GM12892 (cell line): ENCODE measurements around the gene ANKRD63.

ENCODE experiments used
- DNase-seq: peaks from one replicate; pipeline ENCODE4 v3.0.0; 2011; ENCODE audit not compliant: insufficient read length
- FAIRE-seq: peaks from 2 replicates; lab custom pipeline; 2011; peaks lifted over from hg19 to GRCh38; lab: Jason Lieb, UNC
- POLR2A ChIP-seq: IDR thresholded peaks from 2 replicates; pipeline ENCODE4 v1.6.1; 2011; ENCODE audit warnings: low read depth, low read length, control low read depth
- POLR2AphosphoS5 ChIP-seq: IDR thresholded peaks from 2 replicates; pipeline ENCODE4 v1.6.1; 2011; ENCODE audit warnings: low read depth, low read length, control low read depth
- TAF1 ChIP-seq: IDR thresholded peaks from 2 replicates; pipeline ENCODE4 v1.6.1; 2011; ENCODE audit warnings: low read depth, mild to moderate bottlenecking, control low read depth, low read length, borderline replicate concordance

ANKRD63 gene

DNA sequence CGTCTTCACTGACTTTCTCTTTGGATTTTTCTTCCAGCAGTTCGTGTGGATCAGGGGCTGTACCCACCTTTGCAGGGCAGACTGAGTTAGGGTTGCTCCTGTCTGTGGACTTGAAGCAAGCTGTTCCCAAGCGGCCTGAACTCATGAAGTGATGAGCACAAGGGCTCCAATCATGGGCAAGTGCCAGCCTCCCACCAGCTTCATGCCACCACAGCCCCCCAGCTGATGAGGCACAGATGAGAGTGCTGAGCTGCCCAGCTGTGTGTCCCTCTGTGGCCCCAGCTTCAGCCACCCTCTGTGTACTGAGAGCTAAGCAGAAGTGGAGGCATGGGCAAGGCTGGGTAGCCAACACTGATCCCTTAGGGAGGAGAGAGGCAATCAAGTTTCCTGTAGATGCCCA, 28.1 kb upstream of the ANKRD63 start:
- TF ChIP-seq POLR2AphosphoS5 = no peak
- no peak for TF ChIP-seq POLR2A
- TF ChIP-seq TAF1 = no peak
- FAIRE-seq (no peak), DNase-seq (no peak)

DNA sequence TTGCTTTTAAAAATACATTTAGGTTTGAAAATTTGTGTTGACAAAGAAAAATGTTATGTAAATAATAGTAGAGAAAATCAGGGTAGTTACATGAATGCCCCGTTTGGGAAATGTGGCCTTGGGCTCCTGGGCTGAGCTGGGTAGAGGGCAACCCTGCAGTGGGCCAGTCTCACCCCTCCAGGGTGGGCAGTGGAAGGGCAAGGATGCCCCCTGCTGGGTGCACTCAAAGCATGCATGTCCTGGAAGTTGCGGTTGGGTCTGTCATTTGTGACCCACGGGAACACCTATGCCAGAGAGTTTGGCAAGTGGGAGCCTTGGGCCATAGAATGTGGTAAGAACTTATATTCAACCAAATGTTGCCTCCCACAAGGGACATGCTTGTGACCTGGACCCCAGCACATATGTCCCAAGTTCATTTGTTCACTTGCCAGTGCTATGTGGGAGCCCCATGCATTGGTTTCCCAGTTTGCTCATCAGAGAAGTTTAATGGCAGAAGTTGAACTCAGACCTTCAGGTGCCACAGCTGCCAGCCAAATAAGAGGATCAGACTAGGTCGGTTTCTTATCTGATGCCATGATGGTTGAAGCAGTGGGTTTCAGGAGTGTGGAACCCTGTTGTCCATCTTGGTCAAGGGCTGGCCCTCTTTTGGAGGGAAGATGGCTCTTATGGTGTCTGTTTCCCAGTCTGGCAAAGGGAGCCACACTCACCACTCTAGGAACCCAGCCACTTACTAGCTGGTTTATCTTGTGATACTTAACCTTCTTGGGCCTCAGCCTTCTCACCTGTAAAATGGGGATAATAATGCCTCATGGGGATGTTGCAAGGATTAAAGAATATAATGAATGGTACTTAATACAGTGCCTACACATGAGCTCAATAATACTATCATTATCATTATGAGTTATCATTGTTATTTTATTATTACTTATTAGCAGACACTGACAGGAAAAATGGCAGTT, 27.4 kb upstream of the ANKRD63 start:
- no peak for TF ChIP-seq TAF1
- TF ChIP-seq POLR2A = no peak
- TF ChIP-seq POLR2AphosphoS5 = no peak
- FAIRE-seq = peak; percentile 92

DNA sequence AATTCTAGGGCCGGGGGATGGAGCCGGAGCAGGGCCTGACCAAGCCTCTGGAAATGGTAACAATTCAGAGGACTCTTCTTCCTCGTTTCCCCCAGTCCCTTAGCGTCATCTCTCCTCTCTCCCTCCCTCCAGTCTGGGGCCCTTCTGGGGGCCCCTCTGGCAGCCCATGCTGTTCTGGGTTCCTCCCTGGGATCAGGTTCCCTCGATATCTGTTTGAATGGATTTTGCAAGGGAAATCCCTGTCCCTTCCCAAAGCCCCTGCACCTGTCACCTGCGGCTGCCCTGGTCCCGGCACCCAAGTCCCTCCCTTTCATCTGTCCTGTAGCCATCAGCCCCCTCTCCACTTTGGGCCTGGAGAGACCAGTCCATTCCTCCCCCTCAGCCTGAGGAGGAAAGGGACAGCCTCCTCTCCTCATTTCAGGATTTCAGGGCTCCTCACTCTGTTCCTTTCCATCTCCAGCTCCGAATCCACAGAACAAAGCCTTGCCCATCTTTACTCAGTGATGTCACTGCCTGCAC, 26.5 kb upstream of the ANKRD63 start:
- TF ChIP-seq POLR2A = no peak
- no peak for TF ChIP-seq POLR2AphosphoS5
- TF ChIP-seq TAF1 = no peak
- DNase-seq (no peak), FAIRE-seq (no peak)

More for the DNA sequence above, 27.4 kb upstream of the ANKRD63 start:
- no peak for DNase-seq

DNA sequence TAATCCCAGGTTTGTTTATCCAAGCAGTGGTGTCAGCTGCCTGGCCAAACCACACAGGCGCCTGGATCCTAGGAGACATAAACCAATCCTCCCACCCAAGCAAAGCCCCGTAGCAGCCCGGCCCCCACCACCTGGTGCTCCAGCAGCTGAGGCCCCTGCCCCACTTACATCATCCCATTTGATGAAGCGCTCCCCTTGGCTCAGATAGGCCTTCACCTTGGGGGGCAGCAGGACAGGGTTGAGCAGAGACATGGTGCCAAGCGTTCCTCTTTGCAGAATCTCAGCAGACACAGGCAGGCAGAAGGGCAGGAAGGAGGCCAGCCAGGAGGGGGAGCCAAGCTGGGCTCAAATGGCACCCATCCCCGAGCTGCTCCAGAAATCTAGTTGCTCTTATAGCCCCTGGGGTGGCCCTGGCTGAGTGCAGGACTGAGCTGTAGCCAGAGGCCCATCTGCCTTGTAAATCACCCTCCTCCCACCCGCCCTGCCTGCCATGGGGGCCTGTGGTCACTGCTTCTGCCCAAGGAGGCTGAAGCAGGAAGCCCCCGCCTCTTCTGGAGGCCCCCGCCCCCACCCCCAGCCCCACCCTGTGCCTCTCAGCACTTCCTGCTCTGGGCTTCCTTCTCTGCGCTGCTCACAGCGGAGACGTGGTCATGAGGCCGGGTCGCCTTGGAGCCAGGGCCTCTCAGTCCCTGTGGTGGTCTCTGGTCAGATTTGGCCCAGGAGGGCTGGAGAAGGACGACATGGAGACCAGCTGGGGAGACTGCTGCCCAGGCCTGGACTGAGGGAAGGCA, 24.8 kb upstream of the ANKRD63 start, which contains the start of gene PLCB2:
TSS of gene PLCB2 (minus strand) at position 515 of the 791 bp plus-strand sequence. CDS start at position 252, 263 bp downstream.
- peak; percentile 84 for FAIRE-seq
- 0 out of 2 replicates have a peak, but pooled peaks have one; percentile 28 for TF ChIP-seq TAF1
- TF ChIP-seq POLR2A = peak; percentile 53; the same call in 1 of the 2 replicates
- TF ChIP-seq POLR2AphosphoS5 = 0 out of 2 replicates have a peak, but pooled peaks have one; percentile 52
- DNase-seq = peak; percentile 60

DNA sequence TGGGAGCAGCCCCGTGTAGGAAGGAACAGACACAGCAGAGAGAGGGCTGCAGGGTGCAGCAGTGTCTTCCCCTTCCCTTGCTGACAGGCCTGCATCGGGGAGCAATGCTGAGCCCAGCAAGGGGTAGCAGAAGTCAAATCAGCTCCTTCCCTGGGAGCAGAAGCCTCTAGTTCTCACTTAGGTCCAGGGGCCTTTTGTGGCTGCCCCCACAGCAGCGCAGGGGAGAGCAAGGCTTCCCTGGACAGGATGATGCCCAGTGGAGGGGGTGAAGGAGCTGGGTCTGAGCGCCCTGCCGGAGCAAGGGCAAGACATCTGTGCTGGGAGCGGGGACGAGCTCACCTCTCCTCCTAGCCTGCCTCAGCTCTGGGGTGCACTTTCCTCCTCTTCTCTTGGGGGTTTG, 24.0 kb upstream of the ANKRD63 start:
- DNase-seq (no peak), FAIRE-seq (no peak)
- no peak for TF ChIP-seq TAF1
- no peak for TF ChIP-seq POLR2AphosphoS5
- no peak for TF ChIP-seq POLR2A

DNA sequence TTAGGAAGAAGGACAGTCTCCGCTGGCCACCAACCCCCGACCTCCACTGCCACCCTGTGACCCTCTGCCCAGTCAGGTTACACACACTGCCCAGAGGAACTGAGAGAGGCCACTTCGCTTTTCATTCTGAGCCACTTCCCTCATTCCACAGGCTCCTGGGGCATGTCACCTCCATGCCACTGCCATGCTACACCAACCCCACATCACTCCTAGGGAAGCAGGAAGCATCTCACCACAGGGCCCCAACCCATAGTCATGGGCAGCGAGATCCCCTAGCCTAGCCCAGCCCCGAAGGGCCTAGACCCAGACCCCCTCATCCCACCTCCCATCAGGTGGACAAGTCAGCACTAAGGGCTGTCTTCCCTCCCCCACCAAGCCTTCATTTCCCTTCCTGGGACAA, 23.5 kb upstream of the ANKRD63 start:
- DNase-seq (no peak), FAIRE-seq (no peak)
- TF ChIP-seq POLR2AphosphoS5 = no peak
- no peak for TF ChIP-seq POLR2A

DNA sequence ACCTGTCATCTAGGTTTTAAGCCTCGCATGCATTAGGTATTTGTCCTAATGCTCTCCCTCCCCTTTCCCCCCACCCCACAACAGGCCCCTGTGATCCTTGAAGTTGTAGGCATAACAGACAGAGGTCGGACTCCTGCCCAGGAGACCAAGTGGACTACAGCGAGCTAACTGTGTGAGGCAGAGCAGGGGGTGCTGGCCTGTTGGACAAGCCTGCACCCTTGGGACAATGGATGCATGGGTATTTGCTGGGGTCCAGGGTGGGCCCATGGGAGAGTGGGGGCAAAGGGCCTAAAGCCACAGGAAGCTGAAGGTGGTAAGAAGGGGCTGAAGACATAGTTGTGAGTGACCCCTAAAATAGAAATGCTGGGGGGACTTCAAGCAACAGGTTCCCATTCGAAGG, 22.4 kb upstream of the ANKRD63 start:
- DNase-seq (no peak), FAIRE-seq (no peak)
- no peak for TF ChIP-seq POLR2AphosphoS5
- TF ChIP-seq POLR2A = no peak
- no peak for TF ChIP-seq TAF1

DNA sequence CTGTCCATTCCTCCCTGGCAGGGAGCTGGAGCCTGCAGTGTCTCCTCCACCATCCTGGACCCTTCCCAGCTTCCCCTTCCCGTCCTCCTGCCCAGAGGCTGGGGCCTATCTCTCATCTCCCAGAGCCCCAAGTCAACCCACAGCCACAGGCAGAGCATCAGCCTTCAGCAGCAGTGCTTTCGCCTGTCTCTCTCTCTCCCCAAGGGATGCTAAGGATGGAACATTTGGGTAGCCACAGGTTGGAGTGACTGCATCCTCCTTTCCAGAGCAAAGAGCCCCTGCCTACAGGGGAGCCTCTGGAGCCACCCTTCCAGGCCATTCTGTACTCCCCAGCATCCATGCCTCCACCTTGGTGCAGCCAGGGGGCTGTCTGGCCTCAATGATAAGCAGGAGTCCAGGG, 20.7 kb upstream of the ANKRD63 start:
- no peak for TF ChIP-seq POLR2A
- no peak for TF ChIP-seq POLR2AphosphoS5
- no peak for TF ChIP-seq TAF1
- FAIRE-seq (no peak), DNase-seq (no peak)

DNA sequence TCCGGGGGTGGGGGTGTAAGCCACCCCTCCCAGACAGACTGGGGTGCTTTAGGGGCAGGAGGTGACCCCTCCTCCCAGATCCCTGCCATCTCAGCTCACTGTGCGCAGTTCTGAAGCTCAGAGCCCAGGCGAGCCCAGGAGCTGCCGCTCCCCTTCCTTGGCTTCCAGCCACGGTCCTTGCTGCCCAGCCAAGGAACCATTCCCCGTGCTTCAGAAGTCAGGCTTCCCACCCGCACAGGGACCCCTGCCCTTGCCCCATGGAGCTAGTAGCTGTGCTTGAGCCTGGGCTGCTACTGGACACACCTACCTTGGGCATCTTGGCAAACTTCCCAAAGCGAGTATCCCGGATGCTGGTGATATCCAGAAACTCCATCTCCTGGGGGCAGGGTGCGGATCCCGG, 20.1 kb upstream of the ANKRD63 start:
- FAIRE-seq (no peak), DNase-seq (no peak)
- TF ChIP-seq POLR2A (no peak), TAF1 (no peak), POLR2AphosphoS5 (no peak)

DNA sequence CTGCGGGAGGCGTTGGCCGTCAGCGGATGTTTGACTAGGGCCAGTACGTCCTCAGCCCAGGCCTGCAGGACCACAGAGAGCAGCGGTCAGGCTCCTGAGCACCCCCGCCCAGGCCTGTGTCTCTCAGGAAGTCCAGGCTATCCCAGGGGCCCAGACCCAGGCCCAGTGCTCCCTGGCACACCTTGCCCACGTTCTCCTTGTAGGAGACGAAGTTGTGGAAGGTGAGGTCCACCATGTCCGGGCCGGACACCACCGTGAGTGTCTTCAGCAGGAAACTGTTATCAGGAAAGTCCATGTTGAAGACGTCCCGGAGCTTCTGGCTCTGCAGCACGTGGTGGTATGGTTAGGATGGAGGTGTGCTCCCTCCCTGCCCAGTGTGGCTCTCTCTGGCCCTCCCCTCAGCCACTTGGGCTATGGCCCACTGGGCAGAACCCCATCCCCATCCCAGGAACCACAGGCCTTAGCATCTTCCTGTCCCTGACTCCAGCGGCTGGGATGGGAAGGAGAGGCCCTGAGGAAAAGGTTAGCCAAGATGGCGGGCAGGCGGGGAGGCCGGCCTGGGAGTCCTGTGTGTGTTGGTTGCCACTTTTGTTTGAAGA, 19.5 kb upstream of the ANKRD63 start:
- FAIRE-seq = no peak
- TF ChIP-seq POLR2A (no peak), POLR2AphosphoS5 (no peak), TAF1 (no peak)
- no peak for DNase-seq
